Trophoblast cell (in vitro differentiated cells and primary cell): ENCODE results near the gene FNDC11.
A peak's percentile ranks its signal among the peaks of the same experiment; 100 is the strongest.
"Not testable (repeated sequence)": the region's sequence is repeated elsewhere in the genome, so short reads cannot be mapped to it uniquely, and the experiment has no call there.

Experiments used
- DNase-seq, 2 donors: peaks; one replicate each; pipeline ENCODE4 v3.0.0-alpha.2; 2016
- H2AFZ ChIP-seq: 2 replicates; pipeline ENCODE4 v1.6.1; 2013; ENCODE audit warnings: low read length, moderate library complexity, mild to moderate bottlenecking; ENCODE audit not compliant: insufficient read depth, poor library complexity
- H2AK5ac ChIP-seq: 2 replicates; pipeline ENCODE4 v1.6.1; 2013; ENCODE audit warnings: mild to moderate bottlenecking, low read length
- H2BK120ac ChIP-seq: 2 replicates; pipeline ENCODE4 v1.6.1; 2013; ENCODE audit warnings: low read length, mild to moderate bottlenecking, moderate library complexity; ENCODE audit not compliant: insufficient read depth, poor library complexity
- H2BK12ac ChIP-seq: 2 replicates; pipeline ENCODE4 v1.6.1; 2013; ENCODE audit warnings: mild to moderate bottlenecking, low read length, moderate library complexity
- H2BK5ac ChIP-seq: 2 replicates; pipeline ENCODE4 v1.6.1; 2013; ENCODE audit warnings: low read length, low read depth, moderate library complexity, mild to moderate bottlenecking; ENCODE audit not compliant: poor library complexity
- H3K14ac ChIP-seq: 2 replicates; pipeline ENCODE4 v1.6.1; 2013; ENCODE audit warnings: mild to moderate bottlenecking, low read length
- H3K18ac ChIP-seq: 2 replicates; pipeline ENCODE4 v1.6.1; 2013; ENCODE audit warnings: mild to moderate bottlenecking, low read length
- H3K23ac ChIP-seq: 2 replicates; pipeline ENCODE4 v1.6.1; 2013; ENCODE audit warnings: low read length
- H3K27ac ChIP-seq: 2 replicates; pipeline ENCODE4 v1.5.1; 2013; ENCODE audit warnings: low read depth, mild to moderate bottlenecking, inconsistent platforms, low read length, moderate library complexity
- H3K27me3 ChIP-seq: 2 replicates; pipeline ENCODE4 v1.6.1; 2013; ENCODE audit warnings: inconsistent platforms, mild to moderate bottlenecking, low read length, moderate library complexity; ENCODE audit not compliant: insufficient read depth
- H3K36me3 ChIP-seq, 2 experiments: 1 replicate in 1 of 2; 2 replicates in 1 of 2; pipeline ENCODE4 v1.6.1; 2013; ENCODE audit warnings: low read length in 2 of 2, mild to moderate bottlenecking in 2 of 2, moderate library complexity in 1 of 2; ENCODE audit not compliant: insufficient read depth in 2 of 2, control insufficient read depth in 1 of 2
- H3K4ac ChIP-seq: 2 replicates; pipeline ENCODE4 v1.6.1; 2013; ENCODE audit warnings: low read depth, mild to moderate bottlenecking, low read length, moderate library complexity
- H3K4me1 ChIP-seq, 2 experiments: 1 replicate in 1 of 2; 2 replicates in 1 of 2; pipeline ENCODE4 v1.6.1; 2013; ENCODE audit warnings: low read length in 2 of 2, mild to moderate bottlenecking in 2 of 2, moderate library complexity in 1 of 2; ENCODE audit not compliant: insufficient read depth in 2 of 2, control insufficient read depth in 1 of 2
- H3K4me2 ChIP-seq: 2 replicates; pipeline ENCODE4 v1.6.1; 2013; ENCODE audit warnings: inconsistent platforms, mild to moderate bottlenecking, low read length, moderate library complexity
- H3K4me3 ChIP-seq: 2 replicates; pipeline ENCODE4 v1.5.1; 2013; ENCODE audit warnings: mild to moderate bottlenecking, low read depth, low read length, inconsistent platforms
- H3K79me1 ChIP-seq: one replicate; pipeline ENCODE4 v1.6.1; 2013; ENCODE audit warnings: low read length
- H3K79me2 ChIP-seq: 2 replicates; pipeline ENCODE4 v1.6.1; 2013; ENCODE audit warnings: low read length, mild to moderate bottlenecking; ENCODE audit not compliant: control insufficient read depth, insufficient read depth, poor library complexity
- H3K9ac ChIP-seq: 2 replicates; pipeline ENCODE4 v1.6.1; 2013; ENCODE audit warnings: mild to moderate bottlenecking, low read length
- H3K9me3 ChIP-seq: 2 replicates; pipeline ENCODE4 v1.6.1; 2013; ENCODE audit warnings: low read depth, mild to moderate bottlenecking, control low read depth, inconsistent platforms, low read length; ENCODE audit not compliant: insufficient read depth
- H4K12ac ChIP-seq: 2 replicates; pipeline ENCODE4 v1.6.1; 2013; ENCODE audit warnings: low read depth, mild to moderate bottlenecking, low read length, moderate library complexity
- H4K8ac ChIP-seq: 2 replicates; pipeline ENCODE4 v1.6.1; 2013; ENCODE audit warnings: low read depth, mild to moderate bottlenecking, low read length, moderate library complexity
- H4K91ac ChIP-seq: one replicate; pipeline ENCODE4 v1.6.1; 2013; ENCODE audit warnings: low read depth, mild to moderate bottlenecking, low read length, moderate library complexity
- WGBS: extraction: QIAGEN DNeasy Blood & Tissue Kit; methylation state at CpG from one replicate; pipeline ENCODE4 v1.1.7; 2013; ENCODE audit warnings: missing lambda C conversion rate; ENCODE audit not compliant: insufficient read length, insufficient coverage; ENCODE audit errors: extremely low coverage; 5-methylcytosine and 5-hydroxymethylcytosine counted together

The FNDC11 gene

GRCh38 chr20:63514520-63514919, 39.4 kb upstream of the FNDC11 start:
- not testable (repeated sequence) for H3K18ac ChIP-seq, H3K4me3 ChIP-seq, DNase-seq, H2BK5ac ChIP-seq, H2BK120ac ChIP-seq, H4K12ac ChIP-seq, H3K27me3 ChIP-seq, H3K9ac ChIP-seq, H3K9me3 ChIP-seq, H3K79me2 ChIP-seq, H3K27ac ChIP-seq, H2AK5ac ChIP-seq, H3K36me3 ChIP-seq, H3K4me2 ChIP-seq, H2AFZ ChIP-seq, H4K91ac ChIP-seq, H4K8ac ChIP-seq, H3K79me1 ChIP-seq, H3K4ac ChIP-seq, H3K14ac ChIP-seq, H2BK12ac ChIP-seq, H3K23ac ChIP-seq
- no CpG with 5 or more reads among the region's 10 CpGs for WGBS
- H3K4me1 ChIP-seq = peaks cover 6 to 12% of the 10 kb centered on the region in 2 experiments

GRCh38 chr20:63517376-63518309, 36.3 kb upstream of the FNDC11 start:
- Histone ChIP-seq H2BK120ac (no peak overlapping the region), H4K8ac (no peak overlapping the region), H3K27me3 (no peaks in the 10 kb centered on the region), H3K4me3 (no peak overlapping the region), H3K23ac (no peak overlapping the region), H4K91ac (no peak overlapping the region), H3K18ac (no peak overlapping the region), H3K9me3 (peaks cover 1% of the 10 kb centered on the region), H3K4me2 (no peak overlapping the region), H3K14ac (no peak overlapping the region), H3K4ac (no peak overlapping the region), H3K4me1 (peaks cover 18 to 27% of the 10 kb centered on the region in 2 experiments), H3K79me2 (peaks cover 16% of the 10 kb centered on the region), H4K12ac (no peak overlapping the region), H2BK12ac (no peak overlapping the region), H3K36me3 (peaks cover 8 to 12% of the 10 kb centered on the region in 2 experiments), H3K9ac (no peak overlapping the region), H3K79me1 (peaks cover 13% of the 10 kb centered on the region), H2BK5ac (no peak overlapping the region), H2AFZ (no peak overlapping the region), H2AK5ac (no peak overlapping the region), H3K27ac (no peak overlapping the region)
- no peak for DNase-seq
- WGBS = no CpG with 5 or more reads among the region's 32 CpGs

GRCh38 chr20:63518351-63518861, 35.6 kb upstream of the FNDC11 start:
- peak in 1 of 2 donors; percentile 14 for DNase-seq
- H2BK120ac ChIP-seq = no peak overlapping the region
- no CpG with 5 or more reads among the region's 20 CpGs for WGBS
- no peak overlapping the region for H3K4ac ChIP-seq
- H4K8ac ChIP-seq = no peak overlapping the region
- H2BK12ac ChIP-seq = no peak overlapping the region
- no peak overlapping the region for H4K91ac ChIP-seq
- no peak overlapping the region for H3K27ac ChIP-seq
- no peak overlapping the region for H2BK5ac ChIP-seq
- peaks cover 16% of the 10 kb centered on the region for H3K79me2 ChIP-seq
- peaks cover 14 to 19% of the 10 kb centered on the region in 2 experiments for H3K36me3 ChIP-seq
- H3K14ac ChIP-seq = no peak overlapping the region
- H2AK5ac ChIP-seq = no peak overlapping the region
- H3K4me3 ChIP-seq = no peak overlapping the region
- no peak overlapping the region for H3K23ac ChIP-seq
- H3K4me1 ChIP-seq = peaks cover 19 to 28% of the 10 kb centered on the region in 2 experiments
- H4K12ac ChIP-seq = no peak overlapping the region
- peaks cover 13% of the 10 kb centered on the region for H3K79me1 ChIP-seq
- H2AFZ ChIP-seq = no peak overlapping the region
- no peaks in the 10 kb centered on the region for H3K27me3 ChIP-seq
- no peak overlapping the region for H3K18ac ChIP-seq
- H3K9me3 ChIP-seq = peaks cover 7% of the 10 kb centered on the region
- no peak overlapping the region for H3K4me2 ChIP-seq
- H3K9ac ChIP-seq = no peak overlapping the region

- H3K27ac ChIP-seq = no peak overlapping the region
- peaks cover 10% of the 10 kb centered on the region for H3K9me3 ChIP-seq
- peak overlapping the region; percentile 66 for H3K4me3 ChIP-seq
- H3K4ac ChIP-seq = no peak overlapping the region
- no peak overlapping the region for H2AK5ac ChIP-seq
- H2BK5ac ChIP-seq = no peak overlapping the region
- H3K79me2 ChIP-seq = peaks cover 16% of the 10 kb centered on the region
- no peak overlapping the region for H4K8ac ChIP-seq
- peak overlapping the region; percentile 2 for H4K91ac ChIP-seq
- no peak overlapping the region for H2BK120ac ChIP-seq
- DNase-seq = no peak
- no CpG with 5 or more reads among the region's 32 CpGs for WGBS
- H3K79me1 ChIP-seq = peaks cover 13% of the 10 kb centered on the region
- no peak overlapping the region for H4K12ac ChIP-seq
- no peak overlapping the region for H2AFZ ChIP-seq
- peaks cover 19% of the 10 kb centered on the region in 2 experiments for H3K36me3 ChIP-seq
- H3K18ac ChIP-seq = no peak overlapping the region
- no peak overlapping the region for H3K14ac ChIP-seq
- H2BK12ac ChIP-seq = no peak overlapping the region
- no peak overlapping the region for H3K9ac ChIP-seq
- H3K4me1 ChIP-seq = peaks cover 19 to 28% of the 10 kb centered on the region in 2 experiments
- peak overlapping the region; percentile 99 for H3K4me2 ChIP-seq
- no peaks in the 10 kb centered on the region for H3K27me3 ChIP-seq
- H3K23ac ChIP-seq = no peak overlapping the region
Measured at GRCh38 chr20:63518946-63519667, 34.9 kb upstream of the FNDC11 start.
